MM.1S (cell line): ENCODE results near the gene GABRP.

Experiments
- DNase-seq: peaks from one replicate; pipeline ENCODE4 v3.0.0-alpha.2; 2015
- H2AFZ ChIP-seq: fragments of 300-600 bp; sonication (generic); 2 replicates; pipeline ENCODE4 v1.6.0; 2016; ENCODE audit warnings: antibody characterized with exemption, low read length
- H3F3A ChIP-seq: fragments of 300-600 bp; sonication (generic); 2 replicates; pipeline ENCODE4 v1.6.1; 2016; ENCODE audit warnings: mild to moderate bottlenecking, antibody characterized with exemption, low read length, moderate library complexity, mixed read lengths; ENCODE audit not compliant: insufficient read depth
- H3K27ac ChIP-seq: fragments of 300-600 bp; sonication (generic); 2 replicates; pipeline ENCODE4 v1.5.1; 2016; ENCODE audit warnings: mild to moderate bottlenecking, low read length
- H3K27me3 ChIP-seq: fragments of 300-600 bp; sonication (generic); replicated peaks from 2 replicates; pipeline ENCODE4 v1.6.0; 2016; ENCODE audit warnings: low read length; ENCODE audit not compliant: insufficient read depth
- H3K36me3 ChIP-seq: fragments of 300-600 bp; sonication (generic); replicated peaks from 2 replicates; pipeline ENCODE4 v1.6.1; 2016; ENCODE audit warnings: mild to moderate bottlenecking, low read length, mixed read lengths; ENCODE audit not compliant: insufficient read depth
- H3K4me1 ChIP-seq: fragments of 300-600 bp; sonication (generic); 2 replicates; pipeline ENCODE4 v1.6.1; 2016; ENCODE audit warnings: low read length, mixed read lengths
- H3K4me2 ChIP-seq: fragments of 300-600 bp; sonication (generic); 2 replicates; pipeline ENCODE4 v1.6.0; 2016; ENCODE audit warnings: low read depth, low read length
- H3K4me3 ChIP-seq: fragments of 300-600 bp; sonication (generic); 2 replicates; pipeline ENCODE4 v1.5.1; 2016; ENCODE audit warnings: low read length, mixed read lengths
- H3K79me2 ChIP-seq: fragments of 300-600 bp; sonication (generic); 2 replicates; pipeline ENCODE4 v1.6.1; 2016; ENCODE audit warnings: mixed run types, low read length, mixed read lengths
- H3K9ac ChIP-seq: fragments of 300-600 bp; sonication (generic); 2 replicates; pipeline ENCODE4 v1.6.1; 2016; ENCODE audit warnings: low read length, mixed read lengths
- H3K9me2 ChIP-seq: fragments of 300-600 bp; sonication (generic); replicated peaks from 2 replicates; pipeline ENCODE4 v1.6.1; 2016; ENCODE audit warnings: mild to moderate bottlenecking, low read length, mixed read lengths; ENCODE audit not compliant: insufficient read depth
- H3K9me3 ChIP-seq: fragments of 300-600 bp; sonication (generic); replicated peaks from 2 replicates; pipeline ENCODE4 v1.6.1; 2016; ENCODE audit warnings: mild to moderate bottlenecking, low read length, mixed read lengths; ENCODE audit not compliant: insufficient read depth
- H4K20me1 ChIP-seq: fragments of 300-600 bp; sonication (generic); 2 replicates; pipeline ENCODE4 v1.6.1; 2016; ENCODE audit warnings: mild to moderate bottlenecking, low read length, moderate library complexity, mixed read lengths; ENCODE audit not compliant: insufficient read depth
- CTCF ChIP-seq: fragments of 300-600 bp; sonication (generic); IDR thresholded peaks from 2 replicates; pipeline ENCODE4 v1.5.1; 2016; ENCODE audit warnings: antibody characterized with exemption, low read length, mixed read lengths
- EZH2 ChIP-seq: fragments of 300-600 bp; sonication (generic); optimal IDR thresholded peaks from 2 replicates; pipeline ENCODE3; 2017; ENCODE audit warnings: low read depth, mild to moderate bottlenecking, antibody characterized with exemption, low read length, mixed read lengths
- EZH2phosphoT487 ChIP-seq: fragments of 300-600 bp; sonication (generic); IDR thresholded peaks from 2 replicates; pipeline ENCODE4 v1.6.1; 2018; ENCODE audit warnings: antibody characterized with exemption, low read length

Gene GABRP

GRCh38 chr5:170863646-170864045 lies 80.1 kb downstream of the GABRP start:
- Histone ChIP-seq H2AFZ (no peak overlapping the region), H3K9ac (no peak overlapping the region), H3K4me1 (peaks cover 22% of the 10 kb centered on the region), H4K20me1 (no peaks in the 10 kb centered on the region), H3K9me3 (no peaks in the 10 kb centered on the region), H3K4me2 (no peak overlapping the region), H3K9me2 (no peaks in the 10 kb centered on the region), H3K79me2 (no peaks in the 10 kb centered on the region), H3K27me3 (no peaks in the 10 kb centered on the region), H3F3A (peaks cover 16% of the 10 kb centered on the region), H3K4me3 (no peak overlapping the region), H3K36me3 (no peaks in the 10 kb centered on the region), H3K27ac (no peak overlapping the region)
- no peak for DNase-seq
- TF ChIP-seq EZH2phosphoT487 (no peak), EZH2 (no peak), CTCF (no peak)
